A673 (cell line): Measurements from ENCODE around the gene YOD1. TPM values are rescaled to one million over a fixed set of nuclear protein-coding genes. Genes with fewer than 3 reads are reported as not detected.

Source experiments
- BruUV-seq: library from RNA; stranded (reverse); fragments of 400-500 nt; replicated peaks from 2 replicates; lab custom pipeline; 2021; lab: Mats Ljungman, UMichigan
- CTCF ChIA-PET: fragments of 300-600 bp; sonication (Branson Sonifier 250); formaldehyde crosslinking; loops from one replicate; lab custom pipeline; 2022; ENCODE audit warnings: antibody characterized with exemption; lab: Charles Lee
- POLR2A ChIA-PET: fragments of 300-600 bp; sonication (Branson Sonifier 250); formaldehyde crosslinking; loops from one replicate; lab custom pipeline; 2022; ENCODE audit warnings: antibody characterized with exemption; ENCODE audit not compliant: low non-redundant PET; lab: Charles Lee
- DNase-seq: peaks from one replicate; pipeline ENCODE4 v3.0.0-alpha.2; 2015; ENCODE audit warnings: low spot score
- H3K27ac ChIP-seq: fragments of 200-600 bp; sonication (generic); 2 replicates; pipeline ENCODE4 v1.5.1; 2016; ENCODE audit warnings: mixed run types, low read depth, mild to moderate bottlenecking, mixed read lengths, antibody characterized with exemption, low read length; ENCODE audit not compliant: poor library complexity, severe bottlenecking
- H3K27me3 ChIP-seq: fragments of 200-600 bp; sonication (generic); replicated peaks from 2 replicates; pipeline ENCODE4 v1.6.1; 2017; ENCODE audit warnings: mixed run types, low read depth, mild to moderate bottlenecking, mixed read lengths, antibody characterized with exemption, low read length; ENCODE audit not compliant: insufficient read depth, poor library complexity
- H3K36me3 ChIP-seq: fragments of 200-600 bp; sonication (generic); 2 replicates; pipeline ENCODE4 v1.6.1; 2016; ENCODE audit warnings: mixed run types, mild to moderate bottlenecking, mixed read lengths, antibody characterized with exemption, low read length; ENCODE audit not compliant: insufficient read depth, poor library complexity, severe bottlenecking
- H3K4me1 ChIP-seq: fragments of 200-600 bp; sonication (generic); 2 replicates; pipeline ENCODE4 v1.6.1; 2017; ENCODE audit warnings: mixed run types, mild to moderate bottlenecking, mixed read lengths, antibody characterized with exemption, low read length; ENCODE audit not compliant: insufficient read depth, poor library complexity, severe bottlenecking
- H3K4me3 ChIP-seq: fragments of 200-600 bp; sonication (generic); 2 replicates; pipeline ENCODE4 v1.5.1; 2016; ENCODE audit warnings: low read depth, mixed run types, mild to moderate bottlenecking, mixed read lengths, low read length; ENCODE audit not compliant: poor library complexity, severe bottlenecking
- H3K9me3 ChIP-seq: fragments of 200-600 bp; sonication (generic); 2 replicates; pipeline ENCODE4 v1.6.1; 2016; ENCODE audit warnings: mixed run types, low read depth, mild to moderate bottlenecking, mixed read lengths, antibody characterized with exemption, low read length; ENCODE audit not compliant: poor library complexity, severe bottlenecking
- CTCF ChIP-seq: fragments of 300-800, 200-600 bp; sonication (generic); conservative IDR thresholded peaks from 2 replicates; pipeline ENCODE4 v1.5.1; 2017; ENCODE audit warnings: low read depth, mild to moderate bottlenecking, antibody characterized with exemption, low read length, moderate library complexity, mixed read lengths
- EZH2 ChIP-seq: fragments of 200-600 bp; sonication (generic); IDR thresholded peaks from 2 replicates; pipeline ENCODE4 v1.6.1; 2017; ENCODE audit warnings: borderline replicate concordance, low read depth, mild to moderate bottlenecking, mixed read lengths, antibody characterized with exemption, low read length; ENCODE audit not compliant: poor library complexity, severe bottlenecking
- intact Hi-C: fragments of 100-400 bp; cut with micrococcal nuclease; formaldehyde crosslinking; loops from one replicate; pipeline ENCODE4 v1.10.0; 2022; ENCODE audit not compliant: unreplicated experiment
- total RNA-seq: library from RNA; stranded (reverse); gene quantifications from 2 replicates; pipeline ENCODE4 v1.2.3, GENCODE V29; 2021

The YOD1 gene
- total RNA-seq, 1 experiment from 2014 or later = 12.6 TPM

GRCh38 chr1:207002724-207003146, 48.3 kb downstream of the YOD1 start:
- intact Hi-C loops = no loop called here
- no peak overlapping the region for H3K27ac ChIP-seq

GRCh38 chr1:207001492-207002245, 49.3 kb downstream of the YOD1 start:
- Histone ChIP-seq H3K9me3 (no peaks in the 10 kb centered on the region), H3K36me3 (no peaks in the 10 kb centered on the region), H3K27me3 (peaks cover 31% of the 10 kb centered on the region), H3K4me1 (no peaks in the 10 kb centered on the region), H3K27ac (no peak overlapping the region), H3K4me3 (no peak overlapping the region)
- DNase-seq = no peak
- no TSS peak for BruUV-seq
- intact Hi-C loops = no loop called here
- no peak for TF ChIP-seq CTCF
- no peak for TF ChIP-seq EZH2
- ChIA-PET POLR2A (no interaction called here), CTCF (no interaction called here)

More at GRCh38 chr1:207002724-207003146, 48.3 kb downstream of the YOD1 start:
- BruUV-seq = no TSS peak
- DNase-seq = no peak
- Histone ChIP-seq H3K4me3 (no peak overlapping the region), H3K36me3 (no peaks in the 10 kb centered on the region), H3K27me3 (peaks cover 20% of the 10 kb centered on the region), H3K4me1 (no peaks in the 10 kb centered on the region), H3K9me3 (no peaks in the 10 kb centered on the region)
- TF ChIP-seq EZH2 (no peak), CTCF (no peak)
- POLR2A ChIA-PET = no interaction called here
- CTCF ChIA-PET = no interaction called here

- intact Hi-C loops = no loop called here
- no TSS peak for BruUV-seq
Observed at GRCh38 chr1:207000651-207001291, 50.2 kb downstream of the YOD1 start.

More at GRCh38 chr1:207000651-207001291, 50.2 kb downstream of the YOD1 start:
- H3K4me3 ChIP-seq = no peak overlapping the region
- H3K9me3 ChIP-seq = no peaks in the 10 kb centered on the region
- H3K27ac ChIP-seq = no peak overlapping the region
- TF ChIP-seq CTCF (no peak), EZH2 (no peak)
- no peak for DNase-seq
- no peaks in the 10 kb centered on the region for H3K36me3 ChIP-seq
- H3K4me1 ChIP-seq = no peaks in the 10 kb centered on the region
- ChIA-PET CTCF (no interaction called here), POLR2A (no interaction called here)
- peaks cover 40% of the 10 kb centered on the region for H3K27me3 ChIP-seq
